ENCODE results near the gene MIDN. TPM values are rescaled to one million over a fixed set of nuclear protein-coding genes. Genes with fewer than 3 reads are reported as not detected.

Gene MIDN
- total and polyA plus RNA-seq, 10 of the 15 experiments (the other 5 are each of a cell fraction or from before 2014, with no cell fraction given) = 0.38 to 51.5 (median 7.2) TPM

DNA sequence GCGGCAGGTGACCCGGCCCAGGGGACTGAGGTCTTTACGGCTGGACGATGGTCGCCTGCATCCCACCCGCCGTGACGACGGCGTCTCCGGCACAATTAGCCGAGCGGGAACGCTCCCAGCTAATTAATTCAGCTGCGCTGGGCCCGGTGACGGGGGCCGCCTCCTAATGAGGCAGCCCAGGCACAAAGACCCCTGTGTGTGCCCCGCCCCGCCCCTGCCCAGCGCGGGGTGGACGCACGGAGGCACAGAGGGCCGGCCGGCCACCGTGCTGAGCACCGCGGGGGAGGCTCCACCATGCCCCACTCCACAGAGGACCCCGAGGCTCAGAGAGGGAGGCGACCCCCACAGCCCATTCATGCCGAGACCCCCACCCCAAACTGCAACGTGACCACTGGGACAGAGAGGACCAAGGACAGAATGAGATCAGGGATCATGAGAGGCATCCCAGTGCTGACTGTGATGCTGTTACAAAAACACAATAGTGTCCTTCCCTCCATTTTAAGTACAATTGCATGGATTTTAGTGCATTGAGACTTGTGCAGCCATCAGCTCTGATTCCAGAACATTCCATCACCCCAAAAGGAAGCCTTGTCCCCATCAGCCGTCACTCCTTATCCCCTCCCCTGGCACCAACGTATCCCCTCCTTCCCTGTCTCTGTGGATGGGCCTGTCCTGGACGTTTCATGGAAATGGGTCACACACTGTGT lies 54.3 kb downstream of the MIDN start:
- RAD21 ChIA-PET (ENCODE audit: unreplicated experiment) = no interaction called here
- Histone ChIP-seq H3K36me3 (ENCODE audit: control insufficient read depth in 2 of 2, insufficient read depth in 2 of 2, low read length in 1 of 2) (no peaks in the 10 kb centered on the region), H2AFZ (ENCODE audit: control insufficient read depth, low read depth, low read length) (no peak overlapping the region), H3K27ac (ENCODE audit: control insufficient read depth, insufficient read depth) (no peak overlapping the region), H3K79me2 (ENCODE audit: control insufficient read depth, insufficient read depth, low read length) (no peaks in the 10 kb centered on the region), H3K27me3 (replicated peaks in 1 of 2; ENCODE audit: control insufficient read depth in 2 of 2, insufficient read depth in 2 of 2, low read length in 1 of 2) (no peaks in the 10 kb centered on the region), H3K4me2 (ENCODE audit: control insufficient read depth, insufficient read depth) (no peak overlapping the region), H3K4me1 (ENCODE audit: control insufficient read depth, insufficient read depth, low read length) (no peaks in the 10 kb centered on the region), H3K9me3 (replicated peaks; ENCODE audit: control insufficient read depth, insufficient read depth, low read length) (no peaks in the 10 kb centered on the region), H3K4me3 (no peak overlapping the region), H3K9ac (ENCODE audit: control insufficient read depth, insufficient read depth, low read length) (no peak overlapping the region), H4K20me1 (ENCODE audit: control insufficient read depth, insufficient read depth) (no peaks in the 10 kb centered on the region)
- intact Hi-C loops (cut with micrococcal nuclease; ENCODE audit: unreplicated experiment) = no loop called here
- WGBS (ENCODE audit: insufficient coverage, insufficient replicate concordance, low lambda C conversion rate, missing lambda C conversion rate) = 42% methylated on average over 24 of the region's 36 CpGs
- ATAC-seq = no peak
- BruUV-seq (replicated peaks) = no TSS peak
- in situ Hi-C loops (cut with MboI) = no loop called here
- POLR2A ChIA-PET = no interaction called here
- FAIRE-seq = no peak
- CTCF ChIA-PET = interaction anchor here (0.6 to 1.0 kb wide), 2 partner anchors 69 to 142 kb away, joined by 3 to 4 read pairs; no protein-coding TSS in a partner anchor
- SMC1A ChIA-PET (ENCODE audit: uncharacterized antibody, unreplicated experiment) = no interaction called here
- no peak for DNase-seq (ENCODE audit: low read depth, low spot score)
- TF ChIP-seq SUPT20H (IDR thresholded peaks at IDR 0.05; ENCODE audit: borderline replicate concordance, control insufficient read depth, low read depth, low read length) = no peak
- no peak for TF ChIP-seq YBX1 (IDR thresholded peaks at IDR 0.05)
- TF ChIP-seq CBFB (IDR thresholded peaks at IDR 0.05; ENCODE audit: low read depth) = no peak
- no peak for TF ChIP-seq BHLHE40 (IDR thresholded peaks at IDR 0.05; ENCODE audit: borderline replicate concordance in 1 of 2, low read depth in 2 of 2, low read length in 1 of 2)
- TF ChIP-seq ZBED1 (IDR thresholded peaks at IDR 0.05; ENCODE audit: borderline replicate concordance) = no peak
- TF ChIP-seq EZH2 (IDR thresholded peaks at IDR 0.05; ENCODE audit: borderline replicate concordance, control insufficient read depth, low read depth, low read length) = no peak
- TF ChIP-seq, protein P1, sequence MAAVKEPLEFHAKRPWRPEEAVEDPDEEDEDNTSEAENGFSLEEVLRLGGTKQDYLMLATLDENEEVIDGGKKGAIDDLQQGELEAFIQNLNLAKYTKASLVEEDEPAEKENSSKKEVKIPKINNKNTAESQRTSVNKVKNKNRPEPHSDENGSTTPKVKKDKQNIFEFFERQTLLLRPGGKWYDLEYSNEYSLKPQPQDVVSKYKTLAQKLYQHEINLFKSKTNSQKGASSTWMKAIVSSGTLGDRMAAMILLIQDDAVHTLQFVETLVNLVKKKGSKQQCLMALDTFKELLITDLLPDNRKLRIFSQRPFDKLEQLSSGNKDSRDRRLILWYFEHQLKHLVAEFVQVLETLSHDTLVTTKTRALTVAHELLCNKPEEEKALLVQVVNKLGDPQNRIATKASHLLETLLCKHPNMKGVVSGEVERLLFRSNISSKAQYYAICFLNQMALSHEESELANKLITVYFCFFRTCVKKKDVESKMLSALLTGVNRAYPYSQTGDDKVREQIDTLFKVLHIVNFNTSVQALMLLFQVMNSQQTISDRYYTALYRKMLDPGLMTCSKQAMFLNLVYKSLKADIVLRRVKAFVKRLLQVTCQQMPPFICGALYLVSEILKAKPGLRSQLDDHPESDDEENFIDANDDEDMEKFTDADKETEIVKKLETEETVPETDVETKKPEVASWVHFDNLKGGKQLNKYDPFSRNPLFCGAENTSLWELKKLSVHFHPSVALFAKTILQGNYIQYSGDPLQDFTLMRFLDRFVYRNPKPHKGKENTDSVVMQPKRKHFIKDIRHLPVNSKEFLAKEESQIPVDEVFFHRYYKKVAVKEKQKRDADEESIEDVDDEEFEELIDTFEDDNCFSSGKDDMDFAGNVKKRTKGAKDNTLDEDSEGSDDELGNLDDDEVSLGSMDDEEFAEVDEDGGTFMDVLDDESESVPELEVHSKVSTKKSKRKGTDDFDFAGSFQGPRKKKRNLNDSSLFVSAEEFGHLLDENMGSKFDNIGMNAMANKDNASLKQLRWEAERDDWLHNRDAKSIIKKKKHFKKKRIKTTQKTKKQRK (IDR thresholded peaks at IDR 0.05; ENCODE audit: low read depth, low read length) = no peak
- no peak for TF ChIP-seq BACH1 (IDR thresholded peaks at IDR 0.05; ENCODE audit: borderline replicate concordance)
- TF ChIP-seq SIX5 (IDR thresholded peaks at IDR 0.05; ENCODE audit: low read depth, low read length, severe bottlenecking) = no peak
- TF ChIP-seq SP1 (IDR thresholded peaks at IDR 0.05; ENCODE audit: low read depth, low read length) = no peak
- no peak for TF ChIP-seq FOXM1 (IDR thresholded peaks at IDR 0.05; ENCODE audit: low read depth, low read length)
- TF ChIP-seq SMAD5 (IDR thresholded peaks at IDR 0.05; ENCODE audit: low read depth) = no peak
- no peak for TF ChIP-seq TCF7 (IDR thresholded peaks at IDR 0.05; ENCODE audit: borderline replicate concordance)
- TF ChIP-seq JUND (IDR thresholded peaks at IDR 0.05; ENCODE audit: low read depth, low read length) = no peak
- no peak for TF ChIP-seq FOS (IDR thresholded peaks at IDR 0.05; ENCODE audit: borderline replicate concordance, extremely low read depth, insufficient read length)

Data from GM12878 (cell line).